T47D (cell line): Measurements from ENCODE around the gene ZBTB17.

ENCODE experiments used
- DNase-seq, 2 experiments: peaks; one replicate each; pipeline versions ENCODE4 v3.0.0 to v3.0.0-alpha.2; 2011 to 2012; ENCODE audit warnings: low read depth in 1 of 2, low spot score in 1 of 2
- JUND ChIP-seq: IDR thresholded peaks from 2 replicates; pipeline ENCODE4 v1.6.1; 2012; ENCODE audit warnings: low read depth
- in situ Hi-C: cut with HindIII; loops from 2 replicates; pipeline ENCODE4 v1.10.0; 2016; ENCODE audit warnings: low sequenced_read_pairs, low pct_unique_long_range_greater_than_20kb

Gene ZBTB17

DNA sequence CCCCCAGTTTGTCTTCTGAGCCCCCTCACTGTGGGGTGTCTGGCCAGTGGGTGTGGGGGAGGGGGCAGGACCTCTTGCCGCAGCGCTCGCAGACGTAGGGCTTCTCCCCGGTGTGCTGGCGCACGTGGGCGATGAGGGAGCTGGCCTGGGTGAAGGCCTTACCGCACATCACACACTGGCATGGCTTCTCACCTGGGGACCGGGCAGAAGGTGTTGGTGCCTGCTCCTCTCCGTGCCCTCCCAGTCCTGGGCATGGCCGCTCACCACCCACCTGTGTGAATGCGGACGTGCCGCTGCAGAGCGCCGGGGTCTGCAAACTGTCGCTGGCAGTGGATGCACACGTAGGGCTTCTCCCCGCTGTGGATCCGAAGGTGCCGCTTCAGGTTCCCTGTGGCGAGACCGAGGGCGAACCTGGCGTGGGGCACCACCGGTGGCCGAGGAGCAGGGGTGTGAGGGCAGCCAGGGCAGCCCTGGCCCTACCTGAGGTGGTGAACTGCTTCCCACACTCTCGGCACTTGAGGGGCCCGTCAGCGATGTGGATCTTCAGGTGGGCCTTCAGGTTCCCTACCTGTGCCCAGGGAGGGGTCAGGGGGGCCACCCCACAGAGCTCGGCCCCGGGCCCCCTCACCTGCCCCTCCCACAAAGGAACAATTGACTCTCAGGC, 32.4 kb downstream of the ZBTB17 start:
- TF ChIP-seq JUND, result no peak
- no peak for DNase-seq
- in situ Hi-C loops, result no loop called here

DNA sequence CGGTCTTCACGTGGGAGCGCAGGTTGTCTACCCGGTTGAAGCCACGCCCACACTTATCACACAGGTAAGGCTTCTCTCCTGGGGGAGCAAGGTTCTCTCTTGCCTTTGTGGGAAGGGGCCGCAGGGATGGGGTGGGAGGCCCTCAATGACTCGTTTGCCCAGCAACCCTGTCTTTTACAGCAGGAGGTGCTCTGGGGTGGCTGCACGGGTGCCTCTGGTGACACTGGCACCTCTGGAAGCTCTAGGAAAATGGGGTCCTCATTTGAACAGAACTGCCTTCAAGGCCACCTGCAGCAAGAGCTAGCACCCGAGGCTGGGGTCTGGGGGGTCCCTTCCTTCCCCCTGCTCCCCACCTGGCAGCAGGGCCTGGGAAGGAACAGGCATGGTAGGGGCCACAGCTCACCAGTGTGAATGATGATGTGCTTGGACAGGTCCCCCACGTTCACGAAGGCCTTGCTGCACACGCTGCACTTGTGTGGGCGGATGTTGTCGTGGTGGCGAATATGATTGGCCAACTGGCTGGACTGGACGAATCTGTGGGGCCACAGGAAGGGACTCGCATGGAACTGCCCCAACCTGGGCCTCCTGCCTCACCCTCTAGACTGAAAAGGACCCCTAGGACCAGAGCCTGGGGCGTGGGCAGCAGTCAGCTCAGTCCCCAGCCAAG, 33.1 kb downstream of the ZBTB17 start:
- in situ Hi-C loops, result no loop called here
- no peak for DNase-seq
- no peak for TF ChIP-seq JUND

DNA sequence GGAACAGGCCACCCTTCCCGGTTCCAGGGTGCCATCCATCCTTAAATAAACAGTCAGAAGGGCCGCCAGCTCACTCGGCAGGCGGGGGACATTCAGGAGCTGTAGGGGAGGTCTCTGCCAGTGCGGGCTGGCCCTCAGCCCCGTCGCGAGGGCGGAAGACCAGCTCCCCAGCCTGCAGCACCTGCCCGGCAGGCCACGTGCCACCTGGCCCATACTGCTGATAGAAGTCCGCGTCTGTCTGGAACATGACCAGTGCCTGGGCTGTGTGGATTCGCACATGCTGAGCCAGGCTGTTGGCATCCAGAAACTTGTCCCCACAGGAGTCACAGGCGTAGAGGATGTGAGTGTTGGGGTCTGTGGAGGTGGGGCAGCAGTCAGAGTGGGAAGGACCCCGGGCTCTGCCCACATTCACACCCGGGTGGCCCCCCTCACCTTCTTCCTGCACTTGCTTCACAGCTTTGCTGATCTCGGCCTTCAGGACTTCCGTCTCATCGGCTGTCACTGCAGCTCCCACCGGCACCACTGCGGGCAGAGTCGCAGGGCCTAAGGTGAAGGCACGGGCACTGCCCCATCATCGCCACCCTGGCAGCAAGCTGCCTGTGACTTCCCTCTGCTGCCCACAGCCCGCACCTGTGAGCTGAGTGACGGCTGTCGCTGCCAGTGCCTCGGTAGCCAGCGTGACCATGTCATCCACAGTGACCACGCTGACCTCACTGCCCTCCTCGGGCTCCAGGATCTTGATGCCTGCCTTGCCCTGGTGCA, 33.8 kb downstream of the ZBTB17 start:
- in situ Hi-C loops, result no loop called here
- no peak for TF ChIP-seq JUND
- DNase-seq, result no peak

DNA sequence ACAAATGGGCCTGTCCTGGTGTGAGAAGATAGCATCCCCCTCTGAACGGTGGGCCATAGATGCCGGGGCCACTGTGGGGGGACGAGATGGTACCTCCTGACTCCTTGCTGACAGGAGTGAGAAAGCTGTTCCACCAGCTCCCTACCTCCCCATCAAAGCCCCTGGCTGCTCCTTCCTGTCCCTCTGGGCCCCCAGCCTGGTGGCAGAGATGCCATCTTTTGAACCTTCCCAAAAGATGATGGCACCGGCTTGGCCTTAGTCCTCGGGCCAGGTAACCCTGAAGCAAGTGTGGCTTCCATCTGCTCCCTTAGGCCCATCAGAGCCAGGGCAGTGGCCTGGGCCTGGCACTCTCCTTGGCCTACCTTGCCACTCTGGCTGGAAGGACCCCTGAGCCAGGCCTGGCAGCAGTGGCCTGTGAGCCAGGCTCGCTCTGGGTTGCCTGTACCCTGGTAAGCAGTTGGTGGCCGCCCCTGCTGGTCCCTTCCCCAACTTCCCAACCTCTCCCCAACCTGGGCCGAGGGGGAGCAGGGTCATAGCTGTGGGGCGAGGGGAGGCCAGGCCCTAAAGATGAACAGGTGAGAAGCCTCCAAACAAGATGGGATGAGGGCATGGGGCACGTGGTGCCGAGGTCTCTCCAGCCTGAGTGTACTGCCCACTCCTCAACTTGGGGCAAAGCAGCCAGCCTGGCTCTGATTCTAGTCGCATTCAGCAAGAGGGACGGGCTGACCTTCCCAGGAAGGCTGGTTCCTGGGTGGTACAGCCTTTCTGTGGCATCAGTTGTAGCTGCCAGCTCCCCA, 34.7 kb downstream of the ZBTB17 start:
- no peak for TF ChIP-seq JUND
- DNase-seq, result no peak
- in situ Hi-C loops, result no loop called here

DNA sequence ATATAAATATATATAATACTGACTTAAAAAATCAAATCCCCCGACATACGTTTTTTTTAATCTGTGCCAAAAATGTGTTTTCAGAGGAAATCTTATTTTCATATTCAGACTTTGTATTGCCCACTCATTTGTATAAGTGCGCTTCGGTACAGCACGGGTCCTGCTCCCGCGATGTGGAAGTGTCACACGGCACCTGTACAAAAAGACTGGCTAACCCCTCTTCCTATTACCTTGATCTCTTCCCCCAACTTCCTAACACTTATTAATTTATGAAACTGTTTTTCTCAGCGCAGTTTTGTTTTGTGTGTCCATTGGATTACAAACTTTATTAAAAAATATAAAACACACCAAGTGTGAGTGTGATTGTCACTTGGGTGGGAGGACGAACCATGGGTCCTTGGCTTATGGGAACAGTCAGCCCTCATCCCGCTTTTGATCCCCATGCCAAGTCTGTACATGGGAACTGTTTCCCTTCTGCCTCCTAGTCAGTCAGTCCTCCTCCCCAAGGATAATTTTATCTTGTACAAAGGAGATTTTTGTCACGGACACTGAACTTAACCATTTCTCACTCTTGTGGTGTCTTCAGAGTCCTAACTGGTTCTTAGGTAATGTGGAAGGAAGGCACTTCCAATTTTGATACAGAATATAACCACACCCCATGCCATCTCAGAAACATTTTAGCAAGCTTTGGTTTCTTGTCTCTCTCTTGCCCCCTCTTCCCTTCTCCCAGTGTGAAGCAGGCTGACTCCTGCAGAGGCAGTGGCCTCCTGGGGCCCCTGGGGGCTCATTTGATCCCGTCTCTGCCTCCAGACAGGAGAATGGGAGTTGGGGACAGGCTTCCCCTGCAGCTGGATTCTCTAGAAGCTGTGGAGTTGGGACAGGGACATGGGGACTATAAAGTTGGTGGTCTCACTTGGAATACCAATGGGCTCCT, 35.5 kb downstream of the ZBTB17 start:
- in situ Hi-C loops, result no loop called here
- no peak for TF ChIP-seq JUND
- DNase-seq, result no peak

DNA sequence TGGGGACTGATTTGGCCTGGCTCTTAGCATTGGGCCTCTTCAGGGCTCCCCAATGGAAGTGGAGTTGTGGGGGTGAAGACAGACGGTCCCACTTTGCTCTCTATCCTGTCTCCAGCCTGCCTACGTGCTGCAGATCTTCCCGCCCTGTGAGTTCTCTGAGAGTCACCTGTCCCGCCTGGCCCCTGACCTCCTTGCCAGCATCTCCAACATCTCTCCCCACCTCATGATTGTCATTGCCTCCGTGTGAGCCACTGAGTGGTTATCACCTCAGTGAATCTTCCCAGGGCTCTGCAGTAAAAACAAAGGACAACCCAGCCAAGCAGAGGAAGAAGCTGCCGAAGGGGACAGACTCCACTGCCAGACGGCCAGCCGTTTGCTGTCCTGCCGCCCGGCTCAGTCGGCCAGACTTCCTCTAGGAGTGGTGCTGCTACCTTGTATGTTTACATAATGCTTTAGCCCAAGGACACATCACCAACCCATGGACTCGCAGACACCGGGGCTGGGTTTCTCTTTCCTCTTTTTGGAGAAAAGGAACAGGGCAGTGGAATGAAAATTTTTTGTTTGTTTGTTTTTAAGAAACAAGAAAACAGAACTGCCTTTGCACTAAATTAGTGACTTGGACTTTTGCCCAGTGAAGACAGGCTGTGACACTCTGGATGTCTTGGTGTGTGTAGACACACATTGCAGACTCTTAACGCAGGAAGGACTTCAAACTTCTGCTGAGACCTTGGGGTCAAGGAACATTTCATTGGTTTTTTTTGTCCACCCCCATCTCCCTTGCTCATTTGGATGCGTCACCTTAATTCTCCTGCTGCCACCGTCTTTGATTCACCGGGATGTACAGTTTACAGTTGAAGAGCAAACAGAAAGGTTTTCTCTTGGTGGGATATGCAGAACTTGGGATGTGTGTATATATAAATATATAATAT, 36.5 kb downstream of the ZBTB17 start:
- in situ Hi-C loops, result no loop called here
- DNase-seq, result peak; percentile 58 to 70
- TF ChIP-seq JUND, result no peak

DNA sequence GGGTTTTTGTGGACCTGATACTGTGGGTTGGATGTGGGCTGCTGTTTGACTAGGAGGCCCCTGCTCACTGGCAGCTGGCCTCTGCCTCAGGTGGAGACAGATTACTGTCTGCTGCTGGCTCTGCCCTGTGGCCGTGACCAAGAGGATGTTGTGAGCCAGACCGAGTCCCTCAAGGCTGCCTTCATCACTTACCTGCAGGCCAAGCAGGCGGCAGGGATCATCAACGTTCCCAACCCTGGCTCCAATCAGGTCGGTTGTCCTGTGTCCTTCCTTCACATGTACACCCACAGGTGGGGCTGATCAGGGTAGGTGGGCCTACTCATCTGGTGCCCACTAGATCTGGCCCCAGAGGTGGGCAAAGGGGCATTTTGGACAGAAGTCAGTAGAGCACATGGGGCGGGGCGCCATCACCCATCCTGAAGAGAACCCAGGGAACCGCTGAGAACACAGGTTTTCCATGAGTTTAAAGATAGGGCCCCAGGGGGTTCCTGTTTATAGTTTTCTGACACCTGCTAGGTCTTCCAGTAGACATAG, 37.2 kb downstream of the ZBTB17 start:
- in situ Hi-C loops, result no loop called here
- DNase-seq, result no peak
- no peak for TF ChIP-seq JUND

DNA sequence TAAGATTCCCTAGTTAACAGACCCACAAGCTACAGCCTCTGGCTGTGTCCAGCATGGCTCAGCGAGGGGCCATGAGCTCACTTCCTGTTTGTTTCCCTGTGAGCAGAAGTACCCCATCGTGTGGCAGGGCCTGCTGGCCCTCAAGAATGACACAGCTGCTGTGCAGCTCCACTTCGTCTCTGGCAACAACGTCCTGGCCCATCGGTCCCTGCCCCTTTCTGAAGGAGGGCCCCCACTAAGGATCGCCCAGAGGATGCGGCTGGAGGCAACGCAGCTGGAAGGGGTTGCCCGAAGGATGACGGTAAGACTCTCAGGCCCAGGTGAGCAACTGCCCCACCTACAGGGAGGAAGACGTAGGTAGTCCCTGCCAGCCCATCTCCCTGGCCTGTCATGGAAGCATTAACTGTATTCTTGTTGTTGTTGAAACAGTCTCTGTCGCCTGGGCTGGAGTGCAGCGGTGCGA, 38.2 kb downstream of the ZBTB17 start:
- in situ Hi-C loops, result no loop called here
- DNase-seq, result peak in 1 of 2 experiments; percentile 32
- TF ChIP-seq JUND, result no peak

DNA sequence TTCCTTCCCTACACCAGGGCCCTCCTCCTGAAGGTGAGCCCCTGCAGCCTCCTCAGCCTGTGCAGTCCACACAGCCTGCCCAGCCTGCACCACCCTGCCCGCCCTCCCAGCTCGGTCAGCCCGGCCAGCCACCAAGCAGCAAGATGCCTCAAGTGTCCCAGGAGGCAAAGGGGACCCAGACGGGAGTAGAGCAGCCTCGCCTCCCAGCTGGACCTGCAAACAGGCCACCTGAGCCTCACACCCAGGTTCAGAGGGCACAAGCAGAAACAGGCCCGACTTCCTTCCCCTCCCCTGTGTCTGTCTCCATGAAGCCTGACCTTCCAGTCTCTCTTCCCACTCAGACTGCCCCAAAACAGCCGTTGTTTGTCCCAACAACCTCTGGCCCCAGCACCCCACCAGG, 38.8 kb downstream of the ZBTB17 start:
- TF ChIP-seq JUND, result no peak
- in situ Hi-C loops, result no loop called here
- no peak for DNase-seq

DNA sequence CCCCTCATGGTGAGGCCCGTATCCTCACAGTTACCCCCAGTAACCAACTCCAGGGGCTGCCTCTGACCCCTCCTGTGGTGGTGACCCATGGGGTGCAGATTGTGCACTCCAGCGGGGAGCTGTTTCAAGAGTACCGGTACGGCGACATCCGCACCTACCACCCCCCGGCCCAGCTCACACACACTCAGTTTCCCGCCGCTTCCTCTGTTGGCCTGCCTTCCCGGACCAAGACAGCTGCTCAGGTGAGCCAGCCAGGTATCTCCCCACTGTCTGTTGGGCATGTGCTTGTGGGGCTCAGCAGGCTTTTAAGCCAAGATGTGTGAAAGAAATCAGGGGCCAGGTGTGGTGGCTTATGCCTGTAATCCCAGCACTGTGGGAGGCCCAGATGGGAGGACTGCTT, 39.9 kb downstream of the ZBTB17 start:
- DNase-seq, result no peak
- in situ Hi-C loops, result no loop called here
- no peak for TF ChIP-seq JUND
